ENCODE measurements around the gene APLN. TPM values are rescaled to one million over a fixed set of nuclear protein-coding genes. Genes with fewer than 3 reads are reported as not detected.

Gene APLN
- total RNA-seq, 2 donors from 2014 or later = 2.1 to 2.3 TPM

DNA sequence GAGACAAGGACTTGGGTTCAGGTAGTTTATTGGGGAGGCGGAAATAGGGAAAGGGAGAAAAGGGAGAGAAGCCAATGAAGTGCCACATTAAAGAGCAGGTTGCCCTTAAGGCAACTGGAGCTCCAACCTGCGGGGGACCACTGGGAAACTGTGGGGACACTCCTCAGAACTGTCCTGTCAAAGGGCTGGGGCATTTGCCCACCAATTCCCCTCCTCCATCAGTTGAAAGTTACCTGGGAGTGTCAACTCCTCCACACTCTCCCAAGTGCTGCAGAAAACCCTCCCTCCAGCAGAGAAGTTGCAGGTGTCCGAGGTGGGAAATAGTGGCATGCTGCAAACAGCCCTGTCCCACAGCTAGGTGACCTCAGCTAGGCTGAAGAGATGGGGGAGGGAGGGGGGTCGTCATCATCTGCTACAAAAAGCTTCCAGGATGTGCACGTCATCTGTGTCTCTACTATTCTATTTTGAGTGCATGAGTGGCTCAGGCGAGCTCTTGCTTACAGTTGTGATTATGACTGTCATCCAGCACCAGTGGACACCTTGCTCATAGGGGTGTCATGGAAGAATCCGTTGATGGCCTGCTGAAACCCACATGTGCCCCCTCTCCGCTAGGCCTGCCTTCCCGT, 42.6 kb upstream of the APLN start:
- no peak for DNase-seq (ENCODE audit: low spot score)
- Histone ChIP-seq H3K9me3 (no peaks in the 10 kb centered on the region), H3K4me3 (no peak overlapping the region), H3K36me3 (no peaks in the 10 kb centered on the region), H3K27ac (no peak overlapping the region), H3K27me3 (no peaks in the 10 kb centered on the region), H3K4me1 (no peaks in the 10 kb centered on the region)
- TF ChIP-seq, protein P1, sequence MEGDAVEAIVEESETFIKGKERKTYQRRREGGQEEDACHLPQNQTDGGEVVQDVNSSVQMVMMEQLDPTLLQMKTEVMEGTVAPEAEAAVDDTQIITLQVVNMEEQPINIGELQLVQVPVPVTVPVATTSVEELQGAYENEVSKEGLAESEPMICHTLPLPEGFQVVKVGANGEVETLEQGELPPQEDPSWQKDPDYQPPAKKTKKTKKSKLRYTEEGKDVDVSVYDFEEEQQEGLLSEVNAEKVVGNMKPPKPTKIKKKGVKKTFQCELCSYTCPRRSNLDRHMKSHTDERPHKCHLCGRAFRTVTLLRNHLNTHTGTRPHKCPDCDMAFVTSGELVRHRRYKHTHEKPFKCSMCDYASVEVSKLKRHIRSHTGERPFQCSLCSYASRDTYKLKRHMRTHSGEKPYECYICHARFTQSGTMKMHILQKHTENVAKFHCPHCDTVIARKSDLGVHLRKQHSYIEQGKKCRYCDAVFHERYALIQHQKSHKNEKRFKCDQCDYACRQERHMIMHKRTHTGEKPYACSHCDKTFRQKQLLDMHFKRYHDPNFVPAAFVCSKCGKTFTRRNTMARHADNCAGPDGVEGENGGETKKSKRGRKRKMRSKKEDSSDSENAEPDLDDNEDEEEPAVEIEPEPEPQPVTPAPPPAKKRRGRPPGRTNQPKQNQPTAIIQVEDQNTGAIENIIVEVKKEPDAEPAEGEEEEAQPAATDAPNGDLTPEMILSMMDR (IDR thresholded peaks at IDR 0.05) = no peak

DNA sequence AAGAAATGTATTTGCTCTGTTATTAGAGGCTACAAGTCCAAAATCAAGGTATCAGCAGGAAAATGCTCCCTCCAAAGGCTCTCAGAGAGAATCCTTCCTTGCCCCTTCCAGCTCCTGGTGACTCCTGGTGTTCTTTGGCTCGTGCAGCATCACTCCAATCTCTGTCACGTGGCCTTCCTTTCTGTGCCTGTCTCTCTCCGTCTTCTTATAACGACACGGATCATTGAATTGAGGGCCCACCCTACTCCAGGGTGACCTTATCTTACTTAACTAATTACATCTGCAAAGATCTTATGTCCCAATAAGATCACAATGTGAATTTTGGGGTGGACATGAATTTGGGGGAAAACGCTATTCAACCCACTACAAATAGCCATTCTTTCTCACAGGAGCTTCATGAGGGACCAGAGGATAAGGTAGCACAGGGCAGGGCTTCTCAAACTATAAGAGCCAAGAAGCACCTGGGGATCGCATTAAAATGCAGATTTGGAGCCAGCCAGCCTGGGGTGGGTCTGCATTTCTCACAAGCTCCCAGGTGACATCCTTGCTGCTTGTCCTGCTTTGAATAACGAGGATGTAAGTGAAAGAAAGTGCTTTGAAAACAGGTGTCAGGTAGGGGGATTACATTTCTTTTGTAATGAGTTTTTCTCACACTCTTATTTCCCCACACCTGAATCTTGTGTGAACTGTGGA, 41.9 kb upstream of the APLN start:
- H3K27ac ChIP-seq = no peak overlapping the region
- H3K36me3 ChIP-seq = no peaks in the 10 kb centered on the region
- no peaks in the 10 kb centered on the region for H3K27me3 ChIP-seq
- H3K9me3 ChIP-seq = no peaks in the 10 kb centered on the region
- DNase-seq (ENCODE audit: low spot score) = no peak
- H3K4me3 ChIP-seq = no peak overlapping the region
- H3K4me1 ChIP-seq = no peaks in the 10 kb centered on the region
- TF ChIP-seq, protein P1 (IDR thresholded peaks at IDR 0.05) = no peak

DNA sequence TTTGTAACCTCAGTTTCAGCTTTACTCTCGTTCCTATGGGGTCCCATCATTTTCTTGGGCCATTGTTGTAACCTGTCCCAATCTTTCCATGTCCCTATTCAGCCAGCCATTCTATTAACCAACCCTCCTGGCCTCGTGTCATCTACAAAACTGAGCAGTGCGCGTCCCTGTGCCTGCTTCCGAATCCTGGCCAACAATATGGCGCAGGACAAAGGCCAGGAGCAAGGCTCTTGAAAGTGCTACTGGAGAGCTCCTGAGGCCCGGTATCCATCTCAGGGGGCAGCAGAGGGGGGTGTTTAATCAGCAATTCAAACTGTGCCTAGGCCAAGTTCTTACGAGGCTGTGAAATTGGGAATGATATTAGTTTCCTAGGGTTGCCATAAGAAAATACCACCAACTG, 41.2 kb upstream of the APLN start:
- Histone ChIP-seq H3K9me3 (no peaks in the 10 kb centered on the region), H3K36me3 (no peaks in the 10 kb centered on the region), H3K27me3 (no peaks in the 10 kb centered on the region), H3K27ac (no peak overlapping the region), H3K4me1 (no peaks in the 10 kb centered on the region), H3K4me3 (no peak overlapping the region)
- TF ChIP-seq, protein P1 (IDR thresholded peaks at IDR 0.05) = no peak
- DNase-seq (ENCODE audit: low spot score) = no peak

DNA sequence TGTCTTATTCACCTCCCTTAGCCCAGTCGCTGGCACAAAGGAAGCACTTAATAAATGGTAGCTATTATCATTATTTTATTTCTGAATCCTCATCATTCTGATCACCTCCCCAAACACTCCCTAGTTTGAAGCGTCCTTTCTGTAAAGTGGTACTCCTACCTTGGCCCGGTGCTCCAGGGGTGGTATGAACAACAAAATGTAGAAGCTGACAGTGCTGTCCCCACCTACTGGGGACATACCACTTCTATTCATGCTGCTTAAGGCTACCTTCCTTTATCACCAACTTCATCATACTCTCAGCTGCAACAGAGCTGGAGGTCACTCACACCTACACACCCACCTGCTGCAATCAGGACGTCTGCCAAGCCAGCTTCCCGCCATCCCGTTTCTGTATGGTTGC, 40.8 kb upstream of the APLN start:
- no peak overlapping the region for H3K4me3 ChIP-seq
- no peaks in the 10 kb centered on the region for H3K36me3 ChIP-seq
- H3K27me3 ChIP-seq = no peaks in the 10 kb centered on the region
- no peak for DNase-seq (ENCODE audit: low spot score)
- no peaks in the 10 kb centered on the region for H3K4me1 ChIP-seq
- no peaks in the 10 kb centered on the region for H3K9me3 ChIP-seq
- TF ChIP-seq, protein P1 (IDR thresholded peaks at IDR 0.05) = no peak
- no peak overlapping the region for H3K27ac ChIP-seq

DNA sequence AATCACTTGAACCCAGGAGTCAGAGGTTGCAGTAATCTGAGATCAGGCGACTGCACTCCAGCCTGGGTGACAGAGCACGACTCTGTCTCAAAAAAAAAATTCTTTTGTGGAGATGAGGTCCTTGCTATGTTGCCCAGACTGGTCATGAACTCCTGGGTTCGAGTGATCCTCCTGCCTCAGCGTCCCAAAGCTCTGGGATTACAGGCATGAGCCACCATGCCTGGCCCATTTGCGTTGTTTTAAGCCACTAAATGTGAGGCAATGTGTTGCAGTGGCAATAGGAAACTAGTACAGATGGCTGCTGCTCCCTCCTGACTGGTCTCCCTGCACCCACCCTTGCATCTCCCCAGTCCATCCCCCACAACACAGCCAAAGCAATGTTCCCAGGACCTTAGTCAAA, 40.0 kb upstream of the APLN start:
- no peaks in the 10 kb centered on the region for H3K9me3 ChIP-seq
- H3K27ac ChIP-seq = no peak overlapping the region
- no peaks in the 10 kb centered on the region for H3K27me3 ChIP-seq
- no peak overlapping the region for H3K4me3 ChIP-seq
- TF ChIP-seq, protein P1 (IDR thresholded peaks at IDR 0.05) = no peak
- no peak for DNase-seq (ENCODE audit: low spot score)
- no peaks in the 10 kb centered on the region for H3K4me1 ChIP-seq
- H3K36me3 ChIP-seq = no peaks in the 10 kb centered on the region

Measured in right atrium auricular region (tissue), 2 donors.